ENCODE results near the gene DAZAP2.

DNA sequence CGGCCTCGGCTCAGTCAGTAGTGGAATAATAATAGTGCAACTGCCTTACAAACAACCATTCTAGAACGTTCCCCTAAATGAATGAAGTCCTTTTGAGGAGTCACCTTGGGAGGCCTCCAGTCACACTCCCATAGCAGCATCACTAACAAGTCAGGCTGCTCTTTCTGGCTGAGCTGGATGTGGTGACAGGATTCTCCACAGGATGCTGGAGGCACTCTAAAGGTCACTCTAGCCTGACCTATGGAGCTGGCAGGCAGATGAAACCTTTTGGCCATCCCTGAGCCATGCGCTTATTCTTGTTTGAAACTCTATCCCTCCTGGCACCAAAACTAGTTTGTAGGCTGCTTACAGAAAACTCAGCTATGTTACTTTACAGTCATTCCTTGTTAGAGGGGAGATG is 47.8 kb upstream of the DAZAP2 start:
- TF ChIP-seq, protein P1, sequence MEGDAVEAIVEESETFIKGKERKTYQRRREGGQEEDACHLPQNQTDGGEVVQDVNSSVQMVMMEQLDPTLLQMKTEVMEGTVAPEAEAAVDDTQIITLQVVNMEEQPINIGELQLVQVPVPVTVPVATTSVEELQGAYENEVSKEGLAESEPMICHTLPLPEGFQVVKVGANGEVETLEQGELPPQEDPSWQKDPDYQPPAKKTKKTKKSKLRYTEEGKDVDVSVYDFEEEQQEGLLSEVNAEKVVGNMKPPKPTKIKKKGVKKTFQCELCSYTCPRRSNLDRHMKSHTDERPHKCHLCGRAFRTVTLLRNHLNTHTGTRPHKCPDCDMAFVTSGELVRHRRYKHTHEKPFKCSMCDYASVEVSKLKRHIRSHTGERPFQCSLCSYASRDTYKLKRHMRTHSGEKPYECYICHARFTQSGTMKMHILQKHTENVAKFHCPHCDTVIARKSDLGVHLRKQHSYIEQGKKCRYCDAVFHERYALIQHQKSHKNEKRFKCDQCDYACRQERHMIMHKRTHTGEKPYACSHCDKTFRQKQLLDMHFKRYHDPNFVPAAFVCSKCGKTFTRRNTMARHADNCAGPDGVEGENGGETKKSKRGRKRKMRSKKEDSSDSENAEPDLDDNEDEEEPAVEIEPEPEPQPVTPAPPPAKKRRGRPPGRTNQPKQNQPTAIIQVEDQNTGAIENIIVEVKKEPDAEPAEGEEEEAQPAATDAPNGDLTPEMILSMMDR (conservative IDR thresholded peaks at IDR 0.05; ENCODE audit: low read length): no peak
- no peak for TF ChIP-seq EZH2phosphoT487 (IDR thresholded peaks at IDR 0.05; ENCODE audit: borderline replicate concordance, low read depth, low read length)

All from OCI-LY7 (cell line).